Measurements from ENCODE around the gene CAPNS1.

GRCh38 chr19:36152019-36152351 is 12.1 kb downstream of the CAPNS1 start:
- TF ChIP-seq, protein P1, sequence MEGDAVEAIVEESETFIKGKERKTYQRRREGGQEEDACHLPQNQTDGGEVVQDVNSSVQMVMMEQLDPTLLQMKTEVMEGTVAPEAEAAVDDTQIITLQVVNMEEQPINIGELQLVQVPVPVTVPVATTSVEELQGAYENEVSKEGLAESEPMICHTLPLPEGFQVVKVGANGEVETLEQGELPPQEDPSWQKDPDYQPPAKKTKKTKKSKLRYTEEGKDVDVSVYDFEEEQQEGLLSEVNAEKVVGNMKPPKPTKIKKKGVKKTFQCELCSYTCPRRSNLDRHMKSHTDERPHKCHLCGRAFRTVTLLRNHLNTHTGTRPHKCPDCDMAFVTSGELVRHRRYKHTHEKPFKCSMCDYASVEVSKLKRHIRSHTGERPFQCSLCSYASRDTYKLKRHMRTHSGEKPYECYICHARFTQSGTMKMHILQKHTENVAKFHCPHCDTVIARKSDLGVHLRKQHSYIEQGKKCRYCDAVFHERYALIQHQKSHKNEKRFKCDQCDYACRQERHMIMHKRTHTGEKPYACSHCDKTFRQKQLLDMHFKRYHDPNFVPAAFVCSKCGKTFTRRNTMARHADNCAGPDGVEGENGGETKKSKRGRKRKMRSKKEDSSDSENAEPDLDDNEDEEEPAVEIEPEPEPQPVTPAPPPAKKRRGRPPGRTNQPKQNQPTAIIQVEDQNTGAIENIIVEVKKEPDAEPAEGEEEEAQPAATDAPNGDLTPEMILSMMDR (IDR thresholded peaks at IDR 0.05): no peak
- no peak for TF ChIP-seq POLR2A (IDR thresholded peaks at IDR 0.05)
